GM21786 (cell line): ENCODE results near the gene CACNA1E.

Experiments
- ATAC-seq: cut with Tn5 transposase; IDR thresholded peaks from one replicate; pipeline ENCODE4 v1.9.1; 2021; ENCODE audit not compliant: unreplicated experiment

CACNA1E gene

GRCh38 chr1:181676269-181676668 lies 193.0 kb downstream of the CACNA1E start:
- no peak for ATAC-seq

GRCh38 chr1:181680332-181680731 lies 197.0 kb downstream of the CACNA1E start:
- ATAC-seq = no peak

GRCh38 chr1:181680871-181681270 lies 197.6 kb downstream of the CACNA1E start:
- ATAC-seq = no peak

- ATAC-seq = no peak
Observed at GRCh38 chr1:181685211-181685610, 201.9 kb downstream of the CACNA1E start.

- ATAC-seq = no peak
Observed at GRCh38 chr1:181701891-181702290, 218.6 kb downstream of the CACNA1E start.

GRCh38 chr1:181704546-181704945 lies 221.2 kb downstream of the CACNA1E start:
- ATAC-seq = no peak

- ATAC-seq = no peak
Observed at GRCh38 chr1:181711820-181712219, 228.5 kb downstream of the CACNA1E start.

- no peak for ATAC-seq
Observed at GRCh38 chr1:181712711-181713110, 229.4 kb downstream of the CACNA1E start.

GRCh38 chr1:181714428-181714827 lies 231.1 kb downstream of the CACNA1E start:
- no peak for ATAC-seq

GRCh38 chr1:181718034-181718433 lies 234.7 kb downstream of the CACNA1E start:
- no peak for ATAC-seq

- ATAC-seq = no peak
Observed at GRCh38 chr1:181726320-181727012, 243.1 kb downstream of the CACNA1E start.

- no peak for ATAC-seq
Observed at GRCh38 chr1:181730606-181731005, 247.3 kb downstream of the CACNA1E start.

GRCh38 chr1:181732218-181732990 lies 249.1 kb downstream of the CACNA1E start:
- no peak for ATAC-seq

GRCh38 chr1:181733486-181733885 lies 250.2 kb downstream of the CACNA1E start:
- ATAC-seq = no peak

- no peak for ATAC-seq
Observed at GRCh38 chr1:181737056-181737455, 253.7 kb downstream of the CACNA1E start.

GRCh38 chr1:181739214-181739613 lies 255.9 kb downstream of the CACNA1E start:
- no peak for ATAC-seq

- no peak for ATAC-seq
Observed at GRCh38 chr1:181742426-181742825, 259.1 kb downstream of the CACNA1E start.

- no peak for ATAC-seq
Observed at GRCh38 chr1:181743878-181744312, 260.6 kb downstream of the CACNA1E start.

- no peak for ATAC-seq
Observed at GRCh38 chr1:181746224-181746623, 262.9 kb downstream of the CACNA1E start.

GRCh38 chr1:181748013-181748412 lies 264.7 kb downstream of the CACNA1E start:
- no peak for ATAC-seq

- no peak for ATAC-seq
Observed at GRCh38 chr1:181754103-181754502, 270.8 kb downstream of the CACNA1E start.

GRCh38 chr1:181759481-181759880 lies 276.2 kb downstream of the CACNA1E start:
- no peak for ATAC-seq
